Inflammatory macrophage treated with lipopolysaccharide for 1 hour (primary cell): ENCODE results near the gene PMEPA1.

Experiments
- DNase-seq, 2 donors: peaks; one replicate each; pipeline ENCODE4 v3.0.0-alpha.2; 2020 to 2022

Gene PMEPA1

GRCh38 chr20:57601737-57602136 is 108.1 kb downstream of the PMEPA1 start:
- DNase-seq = no peak

GRCh38 chr20:57601211-57601570 is 108.6 kb downstream of the PMEPA1 start:
- DNase-seq = no peak

DNA sequence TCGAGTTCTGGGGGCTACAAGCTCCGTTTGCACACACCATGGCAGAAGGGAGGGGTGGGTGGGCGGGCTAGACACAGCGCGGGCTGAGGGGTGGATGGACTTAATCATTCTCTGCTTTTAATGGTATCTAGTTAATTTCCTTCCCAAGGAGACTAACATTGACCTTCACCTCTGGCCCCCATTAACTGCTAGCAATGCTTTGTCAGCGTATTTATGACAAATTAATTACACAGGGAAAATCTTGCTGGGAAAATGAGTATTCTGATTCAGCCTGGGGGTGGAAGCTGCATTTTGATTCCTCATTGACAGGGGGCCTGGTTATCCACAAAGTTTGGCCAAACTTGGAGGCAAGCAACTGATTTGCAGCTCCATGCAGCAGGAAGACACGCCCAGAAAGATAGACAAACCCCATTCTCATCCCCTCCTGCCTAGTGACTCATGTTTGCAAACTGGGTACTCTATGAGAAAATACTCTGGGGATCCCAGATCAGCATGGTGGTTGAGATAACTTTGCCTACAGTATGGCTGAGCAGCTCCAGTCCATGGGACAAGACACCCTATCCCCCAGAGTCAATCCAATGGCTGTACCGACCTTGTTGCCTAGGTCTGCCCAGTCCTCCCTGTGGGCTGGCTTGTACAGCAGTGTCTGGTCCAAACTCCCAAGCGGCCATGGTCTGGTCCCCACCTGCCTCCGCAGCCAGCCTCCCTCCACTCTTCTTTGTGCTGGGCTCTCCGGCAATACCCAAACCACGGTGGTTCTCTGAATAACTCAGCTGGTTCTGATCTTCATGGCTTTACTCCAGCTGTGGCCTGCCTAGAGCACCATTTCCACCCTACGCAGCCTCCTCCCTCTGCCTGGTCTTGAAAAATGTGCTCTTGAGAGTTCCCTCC is 109.2 kb downstream of the PMEPA1 start:
- DNase-seq = no peak

GRCh38 chr20:57598491-57598890 is 111.3 kb downstream of the PMEPA1 start:
- DNase-seq = no peak
